ENCODE results near the gene CAMK1D.
"Not testable (repeated sequence)": the region's sequence is repeated elsewhere in the genome, so short reads cannot be mapped to it uniquely, and the experiment has no call there.

The CAMK1D gene

GRCh38 chr10:12337453-12338372 is 11.6 kb upstream of the CAMK1D start:
- DNase-seq, result no peak
- in situ Hi-C loops (cut with HindIII; ENCODE audit: low pct_ligation_motif_present, low pct_unique_long_range_greater_than_20kb, low sequenced_read_pairs), result no loop called here

GRCh38 chr10:12338981-12339380 is 10.4 kb upstream of the CAMK1D start:
- DNase-seq, result no peak
- in situ Hi-C loops (cut with HindIII; ENCODE audit: low pct_ligation_motif_present, low pct_unique_long_range_greater_than_20kb, low sequenced_read_pairs), result no loop called here

GRCh38 chr10:12340371-12340770 is 9.0 kb upstream of the CAMK1D start:
- in situ Hi-C loops (cut with HindIII; ENCODE audit: low pct_ligation_motif_present, low pct_unique_long_range_greater_than_20kb, low sequenced_read_pairs), result no loop called here

GRCh38 chr10:12340937-12341336 is 8.4 kb upstream of the CAMK1D start:
- in situ Hi-C loops (cut with HindIII; ENCODE audit: low pct_ligation_motif_present, low pct_unique_long_range_greater_than_20kb, low sequenced_read_pairs), result no loop called here
- no peak for DNase-seq

More at GRCh38 chr10:12340371-12340770, 9.0 kb upstream of the CAMK1D start:
- DNase-seq, result no peak

GRCh38 chr10:12341526-12341925 is 7.8 kb upstream of the CAMK1D start:
- no peak for DNase-seq
- in situ Hi-C loops (cut with HindIII; ENCODE audit: low pct_ligation_motif_present, low pct_unique_long_range_greater_than_20kb, low sequenced_read_pairs), result no loop called here

- DNase-seq, result no peak
- in situ Hi-C loops (cut with HindIII; ENCODE audit: low pct_ligation_motif_present, low pct_unique_long_range_greater_than_20kb, low sequenced_read_pairs), result no loop called here
These were observed 4.8 kb upstream of the CAMK1D start for GRCh38 chr10:12344375-12345110.

- in situ Hi-C loops (cut with HindIII; ENCODE audit: low pct_ligation_motif_present, low pct_unique_long_range_greater_than_20kb, low sequenced_read_pairs), result no loop called here
- DNase-seq, result no peak
These were observed 2.6 kb upstream of the CAMK1D start for GRCh38 chr10:12346707-12347106.

- in situ Hi-C loops (cut with HindIII; ENCODE audit: low pct_ligation_motif_present, low pct_unique_long_range_greater_than_20kb, low sequenced_read_pairs), result no loop called here
- no peak for DNase-seq
These were observed 965 bp upstream of the CAMK1D start for GRCh38 chr10:12348294-12348869.

- no peak for DNase-seq
- in situ Hi-C loops (cut with HindIII; ENCODE audit: low pct_ligation_motif_present, low pct_unique_long_range_greater_than_20kb, low sequenced_read_pairs), result no loop called here
These were observed 351 bp downstream of the CAMK1D start for GRCh38 chr10:12349629-12350166.

- in situ Hi-C loops (cut with HindIII; ENCODE audit: low pct_ligation_motif_present, low pct_unique_long_range_greater_than_20kb, low sequenced_read_pairs), result no loop called here
- peak; percentile 36 for DNase-seq
These were observed 973 bp downstream of the CAMK1D start for GRCh38 chr10:12350167-12350872.

GRCh38 chr10:12350925-12351324 is 1.6 kb downstream of the CAMK1D start:
- in situ Hi-C loops (cut with HindIII; ENCODE audit: low pct_ligation_motif_present, low pct_unique_long_range_greater_than_20kb, low sequenced_read_pairs), result no loop called here

GRCh38 chr10:12351447-12351846 is 2.1 kb downstream of the CAMK1D start:
- DNase-seq, result no peak
- in situ Hi-C loops (cut with HindIII; ENCODE audit: low pct_ligation_motif_present, low pct_unique_long_range_greater_than_20kb, low sequenced_read_pairs), result no loop called here

More at GRCh38 chr10:12350925-12351324, 1.6 kb downstream of the CAMK1D start:
- DNase-seq, result no peak

GRCh38 chr10:12351889-12352288 is 2.5 kb downstream of the CAMK1D start:
- DNase-seq, result no peak
- in situ Hi-C loops (cut with HindIII; ENCODE audit: low pct_ligation_motif_present, low pct_unique_long_range_greater_than_20kb, low sequenced_read_pairs), result no loop called here

GRCh38 chr10:12353399-12354242 is 4.3 kb downstream of the CAMK1D start:
- no peak for DNase-seq
- in situ Hi-C loops (cut with HindIII; ENCODE audit: low pct_ligation_motif_present, low pct_unique_long_range_greater_than_20kb, low sequenced_read_pairs), result no loop called here

GRCh38 chr10:12354696-12355095 is 5.3 kb downstream of the CAMK1D start:
- in situ Hi-C loops (cut with HindIII; ENCODE audit: low pct_ligation_motif_present, low pct_unique_long_range_greater_than_20kb, low sequenced_read_pairs), result not testable (repeated sequence)

GRCh38 chr10:12355384-12355783 is 6.0 kb downstream of the CAMK1D start:
- in situ Hi-C loops (cut with HindIII; ENCODE audit: low pct_ligation_motif_present, low pct_unique_long_range_greater_than_20kb, low sequenced_read_pairs), result no loop called here
- DNase-seq, result no peak

More at GRCh38 chr10:12354696-12355095, 5.3 kb downstream of the CAMK1D start:
- not testable (repeated sequence) for DNase-seq

- in situ Hi-C loops (cut with HindIII; ENCODE audit: low pct_ligation_motif_present, low pct_unique_long_range_greater_than_20kb, low sequenced_read_pairs), result no loop called here
- no peak for DNase-seq
These were observed 8.3 kb downstream of the CAMK1D start for GRCh38 chr10:12357525-12358151.
